ENCODE data around the gene TSPOAP1. TPM values are rescaled to one million over a fixed set of nuclear protein-coding genes. Genes with fewer than 3 reads are reported as not detected.

The TSPOAP1 gene
- polyA plus RNA-seq, 6 donors from 2014 or later = 0.03 to 0.58 (median 0.38) TPM; not detected in 2

DNA sequence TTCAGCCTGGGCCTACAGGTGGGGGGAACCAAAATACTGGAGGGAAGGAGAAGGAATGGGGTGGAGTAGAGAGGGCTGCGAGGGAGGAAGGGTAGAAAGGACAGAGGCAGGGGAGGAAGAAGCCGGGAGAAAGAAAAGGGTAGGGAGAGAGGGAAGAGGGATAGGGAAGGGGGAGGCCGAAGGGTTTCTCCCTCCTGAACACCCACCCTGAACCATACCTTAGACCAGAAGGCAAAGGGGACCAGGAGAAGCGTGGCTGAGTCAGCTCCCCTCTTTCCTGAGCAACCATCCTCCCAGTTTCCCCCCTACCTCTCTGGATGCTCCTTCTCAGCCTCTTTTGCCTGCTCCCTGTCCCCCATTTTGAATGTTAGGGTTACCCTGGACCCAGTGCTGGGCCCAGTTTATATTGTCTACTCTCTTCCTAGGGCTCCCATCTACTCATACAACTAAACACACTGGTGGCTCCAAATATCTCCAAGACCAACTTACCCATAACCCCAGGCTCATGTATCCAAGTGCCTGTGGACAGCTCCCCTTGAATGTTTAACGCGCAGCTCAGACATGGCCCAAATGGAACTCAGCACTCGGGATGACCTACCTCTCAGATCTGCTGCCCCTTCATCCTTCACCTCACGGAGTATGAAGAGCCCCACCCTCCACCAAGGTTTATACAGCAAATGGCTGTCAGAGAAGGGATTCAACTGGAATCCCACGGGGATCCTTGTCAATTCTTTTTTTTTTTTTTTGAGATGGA, 7.8 kb downstream of the TSPOAP1 start:
- peaks cover 25 to 40% (median 28%) of the 10 kb centered on the region in 3 donors for H3K4me1 Mint-ChIP-seq
- DNase-seq (no peak), ATAC-seq (ENCODE audit: low read depth in 2 of 2) (no peak)
- no peaks in the 10 kb centered on the region for H3K36me3 Mint-ChIP-seq
- H3K4me3 Mint-ChIP-seq = peak overlapping the region in 1 of 8 donors; percentile 80
- H3K27me3 Mint-ChIP-seq = no peaks in the 10 kb centered on the region
- no peaks in the 10 kb centered on the region for H3K9me3 Mint-ChIP-seq
- H3K27ac Mint-ChIP-seq = peak overlapping the region in 2 of 6 donors; percentile 38 to 70

- ATAC-seq (ENCODE audit: low read depth in 2 of 2) (no peak), DNase-seq (no peak)
- no peak overlapping the region for H3K4me3 Mint-ChIP-seq
- peaks cover 19 to 34% (median 26%) of the 10 kb centered on the region in 3 donors for H3K4me1 Mint-ChIP-seq
- H3K27me3 Mint-ChIP-seq = no peaks in the 10 kb centered on the region
- H3K27ac Mint-ChIP-seq = peak overlapping the region in 3 of 6 donors; percentile 38 to 70 (median 39)
- H3K9me3 Mint-ChIP-seq = no peaks in the 10 kb centered on the region
- H3K36me3 Mint-ChIP-seq = no peaks in the 10 kb centered on the region
Observed at GRCh38 chr17:58320163-58320558, 8.4 kb downstream of the TSPOAP1 start.

DNA sequence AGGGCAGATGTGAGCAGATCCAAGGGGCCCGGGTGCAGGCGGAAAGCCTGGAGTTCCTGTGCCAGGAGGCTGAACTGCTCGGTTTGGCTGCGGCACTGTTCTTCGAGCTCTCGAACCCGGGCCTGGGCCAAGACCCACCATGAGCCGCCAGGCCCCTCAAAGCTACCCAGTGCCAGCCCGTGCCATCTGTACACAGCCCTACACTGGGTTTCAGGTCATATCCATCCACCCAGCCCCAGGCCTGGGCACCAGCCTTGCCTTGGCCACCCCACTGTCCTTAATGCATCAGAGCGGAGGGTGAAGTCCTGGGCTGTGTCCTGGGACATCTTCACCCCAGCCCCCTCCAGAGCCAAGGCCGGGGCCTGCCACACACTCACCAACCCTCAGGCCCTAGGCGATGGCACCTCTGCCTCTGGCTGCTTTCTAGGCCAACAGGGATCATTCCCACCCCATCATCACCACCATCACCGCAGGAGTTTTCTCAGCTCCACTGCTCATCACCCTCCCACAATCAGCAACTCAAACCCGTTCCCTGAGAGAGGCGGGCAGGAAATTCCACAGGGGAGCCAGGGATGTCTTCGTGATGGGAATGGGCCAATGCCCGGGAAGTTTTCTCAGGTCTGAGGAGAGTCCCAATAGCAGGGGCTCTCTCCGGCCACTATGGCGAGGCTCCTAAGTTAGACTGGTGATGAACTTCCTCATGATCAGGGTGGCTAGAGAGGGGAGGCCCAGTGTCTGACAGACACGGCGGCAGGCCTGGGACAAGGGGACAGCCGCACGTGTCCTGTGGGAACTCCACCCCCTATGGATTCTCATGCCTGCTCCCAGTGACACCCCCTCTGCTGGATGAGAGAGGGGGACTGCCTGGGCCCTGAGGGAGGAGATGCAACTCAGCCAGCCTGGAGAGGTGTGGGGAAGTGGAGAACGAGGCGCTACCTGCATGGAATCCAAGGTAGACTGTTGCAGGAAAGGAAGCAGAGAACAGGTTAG, 9.1 kb downstream of the TSPOAP1 start:
- peak overlapping the region in 2 of 6 donors; percentile 39 to 81 for H3K27ac Mint-ChIP-seq
- H3K36me3 Mint-ChIP-seq = no peaks in the 10 kb centered on the region
- ATAC-seq (ENCODE audit: low read depth in 2 of 2) (no peak), DNase-seq (no peak)
- no peaks in the 10 kb centered on the region for H3K9me3 Mint-ChIP-seq
- no peaks in the 10 kb centered on the region for H3K27me3 Mint-ChIP-seq
- no peak overlapping the region for H3K4me3 Mint-ChIP-seq
- peaks cover 15 to 32% (median 23%) of the 10 kb centered on the region in 3 donors for H3K4me1 Mint-ChIP-seq

DNA sequence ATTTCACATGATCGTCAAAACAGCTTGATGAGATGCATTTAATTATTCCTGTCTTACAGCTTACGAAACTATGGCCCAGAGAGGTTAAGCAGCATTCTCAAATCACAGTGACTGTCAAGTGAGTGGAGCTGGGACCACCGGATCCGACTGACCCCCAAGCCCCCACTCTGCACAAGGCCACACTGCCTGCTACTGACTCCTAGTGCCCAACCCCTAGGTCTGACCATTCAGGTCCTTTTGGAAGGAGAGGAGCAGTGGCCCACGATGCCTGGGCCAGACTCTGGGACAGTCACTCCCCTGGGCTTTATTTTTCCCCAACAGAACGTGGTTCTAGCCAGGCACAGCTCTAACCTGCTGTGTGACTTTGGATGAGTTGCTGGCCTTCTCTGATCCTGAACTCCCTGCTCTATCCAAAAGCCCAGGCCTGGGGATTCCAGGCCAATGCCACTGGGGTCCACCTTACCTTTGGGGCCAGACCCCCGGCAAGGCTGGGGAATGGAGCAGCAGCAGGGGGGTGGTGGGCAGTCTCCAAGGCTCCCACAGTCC, 9.9 kb downstream of the TSPOAP1 start:
- no peak overlapping the region for H3K27ac Mint-ChIP-seq
- peaks cover 16 to 36% (median 20%) of the 10 kb centered on the region in 3 donors for H3K4me1 Mint-ChIP-seq
- DNase-seq = no peak
- ATAC-seq (ENCODE audit: low read depth in 2 of 2) = no peak
- peak overlapping the region in 1 of 8 donors; percentile 20 for H3K4me3 Mint-ChIP-seq
- H3K27me3 Mint-ChIP-seq = no peaks in the 10 kb centered on the region
- no peaks in the 10 kb centered on the region for H3K36me3 Mint-ChIP-seq
- H3K9me3 Mint-ChIP-seq = no peaks in the 10 kb centered on the region

GRCh38 chr17:58318065-58318481, 10.5 kb downstream of the TSPOAP1 start:
- H3K4me3 Mint-ChIP-seq = peak overlapping the region in 1 of 8 donors; percentile 20
- no peaks in the 10 kb centered on the region for H3K36me3 Mint-ChIP-seq
- no peak for DNase-seq
- no peaks in the 10 kb centered on the region for H3K27me3 Mint-ChIP-seq
- peaks cover 14 to 34% (median 14%) of the 10 kb centered on the region in 3 donors for H3K4me1 Mint-ChIP-seq
- ATAC-seq (ENCODE audit: low read depth in 2 of 2) = no peak
- peak overlapping the region in 4 of 6 donors; percentile 47 to 86 (median 80) for H3K27ac Mint-ChIP-seq
- no peaks in the 10 kb centered on the region for H3K9me3 Mint-ChIP-seq

- H3K4me1 Mint-ChIP-seq = peaks cover 13 to 31% (median 14%) of the 10 kb centered on the region in 3 donors
- H3K36me3 Mint-ChIP-seq = no peaks in the 10 kb centered on the region
- peak overlapping the region in 3 of 8 donors; percentile 23 to 65 (median 63) for H3K4me3 Mint-ChIP-seq
- H3K27ac Mint-ChIP-seq = peak overlapping the region; percentile 76 to 96 (median 88)
- H3K27me3 Mint-ChIP-seq = no peaks in the 10 kb centered on the region
- ATAC-seq (ENCODE audit: low read depth in 2 of 2) (peak; percentile 94 to 96), DNase-seq (peak; percentile 80)
- H3K9me3 Mint-ChIP-seq = no peaks in the 10 kb centered on the region
Observed at GRCh38 chr17:58317421-58318064, 11.1 kb downstream of the TSPOAP1 start.

GRCh38 chr17:58316260-58316960, 12.2 kb downstream of the TSPOAP1 start:
- Mint-ChIP-seq H3K9me3 (no peaks in the 10 kb centered on the region), H3K4me3 (no peak overlapping the region), H3K27me3 (no peaks in the 10 kb centered on the region), H3K4me1 (peaks cover 8 to 20% (median 14%) of the 10 kb centered on the region in 3 donors), H3K36me3 (no peaks in the 10 kb centered on the region), H3K27ac (peak overlapping the region in 3 of 6 donors; percentile 29 to 88 (median 80))
- ATAC-seq (ENCODE audit: low read depth in 2 of 2) (no peak), DNase-seq (no peak)

DNA sequence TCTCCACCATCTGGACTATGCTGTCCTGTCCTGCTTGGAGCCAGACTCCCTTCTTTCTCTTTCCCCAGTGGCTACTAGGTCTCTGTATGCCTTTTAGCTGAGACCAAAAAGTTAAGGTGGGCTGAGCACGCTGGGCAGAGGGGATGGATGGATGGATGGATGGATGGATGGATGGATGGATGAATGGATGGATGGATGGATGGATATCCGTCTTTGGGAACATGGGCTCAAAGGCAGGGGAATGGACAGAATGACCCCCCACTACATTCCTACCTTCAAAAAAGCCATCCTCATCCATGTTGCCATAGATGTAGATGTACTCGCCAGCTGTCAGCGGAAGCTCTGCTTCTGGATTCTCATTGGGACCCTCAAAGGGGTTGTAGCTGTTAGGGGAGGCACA, 12.8 kb downstream of the TSPOAP1 start:
- H3K4me3 Mint-ChIP-seq = no peak overlapping the region
- peak overlapping the region in 1 of 6 donors; percentile 88 for H3K27ac Mint-ChIP-seq
- H3K27me3 Mint-ChIP-seq = no peaks in the 10 kb centered on the region
- DNase-seq (no peak), ATAC-seq (ENCODE audit: low read depth in 2 of 2) (no peak)
- no peaks in the 10 kb centered on the region for H3K36me3 Mint-ChIP-seq
- H3K4me1 Mint-ChIP-seq = peaks cover 8 to 20% (median 14%) of the 10 kb centered on the region in 3 donors
- no peaks in the 10 kb centered on the region for H3K9me3 Mint-ChIP-seq

DNA sequence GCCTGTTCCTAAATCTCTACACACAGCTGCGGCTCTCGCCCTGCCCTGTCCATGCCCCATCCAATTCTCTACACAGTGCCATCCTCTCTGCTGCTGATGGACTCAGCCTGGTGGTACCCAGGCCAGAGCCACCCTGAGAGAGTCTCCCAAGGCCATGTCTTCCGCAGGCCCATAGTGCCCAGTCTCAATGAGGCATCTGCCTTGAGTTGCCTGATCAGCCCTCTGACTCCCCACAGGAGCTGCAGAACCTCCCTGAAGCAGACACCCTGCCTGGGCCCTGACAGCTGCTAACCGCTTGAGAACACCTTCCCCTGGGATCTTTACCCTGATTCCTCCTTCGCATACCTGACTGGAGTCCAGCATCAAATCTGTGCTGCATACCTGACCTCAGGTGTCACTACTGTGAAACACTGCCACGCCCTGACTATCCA, 13.3 kb downstream of the TSPOAP1 start:
- Mint-ChIP-seq H3K27me3 (no peaks in the 10 kb centered on the region), H3K36me3 (no peaks in the 10 kb centered on the region), H3K9me3 (no peaks in the 10 kb centered on the region), H3K4me1 (peaks cover 8 to 20% (median 14%) of the 10 kb centered on the region in 3 donors), H3K27ac (no peak overlapping the region), H3K4me3 (no peak overlapping the region)
- DNase-seq (no peak), ATAC-seq (ENCODE audit: low read depth in 2 of 2) (no peak)

DNA sequence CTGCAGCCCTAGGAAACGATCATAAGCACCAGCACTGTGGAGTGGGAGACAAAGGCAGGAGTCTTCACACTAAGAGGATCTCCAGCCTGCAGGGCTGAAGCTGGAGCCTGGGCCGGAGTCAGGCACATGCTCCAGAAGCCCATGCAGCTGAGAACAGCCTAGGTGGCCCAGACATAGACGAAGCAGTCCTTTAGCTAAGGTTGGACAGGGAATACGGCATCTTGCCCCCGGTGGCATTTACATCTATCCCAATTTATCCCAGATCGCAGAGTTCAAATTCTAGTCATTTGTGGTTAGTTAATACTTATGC, 13.9 kb downstream of the TSPOAP1 start:
- H3K27ac Mint-ChIP-seq = peak overlapping the region in 2 of 6 donors; percentile 66 to 81
- H3K4me1 Mint-ChIP-seq = peaks cover 12 to 20% (median 14%) of the 10 kb centered on the region in 3 donors
- H3K36me3 Mint-ChIP-seq = no peaks in the 10 kb centered on the region
- no peak for DNase-seq
- H3K4me3 Mint-ChIP-seq = no peak overlapping the region
- no peak for ATAC-seq (ENCODE audit: low read depth in 2 of 2)
- H3K27me3 Mint-ChIP-seq = no peaks in the 10 kb centered on the region
- H3K9me3 Mint-ChIP-seq = no peaks in the 10 kb centered on the region

DNA sequence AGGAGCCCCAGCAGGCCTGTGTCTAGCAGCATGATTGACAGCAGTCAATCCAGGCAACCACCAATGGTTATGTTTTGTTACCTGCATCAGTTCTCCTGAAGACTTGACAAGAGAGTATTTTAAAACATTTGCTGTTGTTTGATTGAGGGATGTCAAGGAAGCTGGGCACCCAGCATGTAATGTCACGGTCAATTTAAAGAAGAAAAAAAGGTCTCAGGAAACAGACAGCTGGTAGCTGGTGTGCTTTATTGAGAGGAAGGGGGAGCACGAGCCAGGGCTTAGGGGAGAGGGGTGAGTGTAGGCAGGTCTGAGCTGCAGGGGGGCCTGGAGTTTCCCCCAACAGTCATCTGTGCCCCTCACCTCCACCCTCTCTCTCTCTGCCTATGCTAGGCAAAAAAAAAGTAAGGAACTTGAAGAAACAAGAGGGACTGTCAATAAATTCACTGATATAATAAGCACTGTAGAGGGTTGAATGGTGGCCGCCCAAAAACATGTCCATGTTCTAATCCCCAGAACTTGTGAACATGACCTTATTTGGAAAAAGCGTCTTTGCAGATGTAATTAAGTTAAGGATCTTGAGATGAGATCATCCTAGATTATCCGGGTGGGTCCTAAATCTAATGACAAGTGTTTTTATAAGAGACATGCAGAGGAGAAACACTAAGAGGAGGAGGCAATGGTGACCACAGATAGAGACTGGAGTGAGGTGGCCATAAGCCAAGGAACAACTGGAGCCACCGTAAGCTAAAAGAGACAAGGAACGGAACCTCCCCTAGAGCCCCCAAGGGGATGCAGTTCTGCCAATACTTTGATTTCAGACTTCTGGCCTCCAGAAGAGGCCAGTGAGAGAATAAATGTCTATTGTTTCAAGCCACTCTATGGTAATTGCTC, 14.5 kb downstream of the TSPOAP1 start:
- H3K27ac Mint-ChIP-seq = peak overlapping the region in 3 of 6 donors; percentile 26 to 81 (median 69)
- H3K4me1 Mint-ChIP-seq = peaks cover 14 to 20% (median 15%) of the 10 kb centered on the region in 3 donors
- ATAC-seq (ENCODE audit: low read depth in 2 of 2) (no peak), DNase-seq (no peak)
- H3K36me3 Mint-ChIP-seq = no peaks in the 10 kb centered on the region
- no peak overlapping the region for H3K4me3 Mint-ChIP-seq
- no peaks in the 10 kb centered on the region for H3K27me3 Mint-ChIP-seq
- H3K9me3 Mint-ChIP-seq = no peaks in the 10 kb centered on the region

DNA sequence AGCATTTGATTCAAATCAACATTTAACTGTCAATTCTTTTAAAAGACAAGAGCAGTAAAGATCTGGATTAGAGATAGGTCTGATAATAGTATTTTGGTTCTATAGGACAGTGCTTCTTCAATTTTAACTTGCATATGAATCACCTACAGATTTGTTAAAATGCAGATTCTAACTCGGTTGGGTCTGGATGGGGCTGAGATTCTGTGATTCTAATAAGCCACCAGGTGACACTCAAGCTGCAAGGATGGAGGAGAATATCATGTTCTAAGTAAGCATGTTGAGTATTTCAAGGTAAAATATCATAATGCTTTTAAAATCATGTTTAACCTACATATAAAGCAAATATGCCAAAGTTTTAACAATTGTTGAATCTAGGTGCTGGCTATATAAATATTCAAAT, 15.8 kb downstream of the TSPOAP1 start:
- H3K27ac Mint-ChIP-seq = no peak overlapping the region
- no peaks in the 10 kb centered on the region for H3K36me3 Mint-ChIP-seq
- ATAC-seq (ENCODE audit: low read depth in 2 of 2) (no peak), DNase-seq (no peak)
- no peaks in the 10 kb centered on the region for H3K27me3 Mint-ChIP-seq
- H3K4me1 Mint-ChIP-seq = peaks cover 13 to 17% (median 16%) of the 10 kb centered on the region in 3 donors
- no peak overlapping the region for H3K4me3 Mint-ChIP-seq
- H3K9me3 Mint-ChIP-seq = no peaks in the 10 kb centered on the region

Data from naive B cell (primary cell).